Stomach (tissue), 9 donors: Measurements from ENCODE around the gene LDAH. TPM values are rescaled to one million over a fixed set of nuclear protein-coding genes. Genes with fewer than 3 reads are reported as not detected.

ENCODE experiments used
- DNase-seq, 2 donors: peaks; one replicate each; pipeline versions ENCODE4 v3.0.0 to v3.0.0-alpha.2; 2013 to 2019
- H3K27ac ChIP-seq, 5 donors: fragments of 200-600 bp in 4 of 5; sonication (generic) in 4 of 5; one replicate each; pipeline ENCODE4 v1.5.1; 2013 to 2019; ENCODE audit warnings: mild to moderate bottlenecking in 1 of 5, moderate library complexity in 1 of 5
- H3K27me3 ChIP-seq, 3 donors: fragments of 200-600 bp; sonication (generic); one replicate each; pipeline ENCODE4 v1.5.1; 2017 to 2019; ENCODE audit warnings: mixed run types in 1 of 3
- H3K36me3 ChIP-seq, 4 donors: fragments of 200-600 bp; sonication (generic); 1 replicate in 3 of 4; 2 replicates in 1 of 4; pipeline ENCODE4 v1.5.1; 2016 to 2019
- H3K4me1 ChIP-seq, 4 donors: fragments of 200-600 bp; sonication (generic); one replicate each; pipeline ENCODE4 v1.5.1; 2016 to 2019
- H3K4me3 ChIP-seq, 4 donors: fragments of 200-600 bp; sonication (generic) in 3 of 4; one replicate each; pipeline ENCODE4 v1.5.1; 2016 to 2019; ENCODE audit warnings: mild to moderate bottlenecking in 1 of 4
- H3K9me3 ChIP-seq, 4 donors: fragments of 200-600 bp; sonication (generic); one replicate each; pipeline ENCODE4 v1.5.1; 2016 to 2019
- CTCF ChIP-seq, 7 experiments: fragments of 450-650 bp in 4 of 7; fragments of 200-600 bp in 3 of 7; sonication (generic) in 3 of 7; IDR thresholded peaks; one replicate each; pipeline ENCODE4 v1.5.1; 2016 to 2019; ENCODE audit warnings: antibody characterized with exemption in 7 of 7, control low read depth in 2 of 7, mild to moderate bottlenecking in 1 of 7
- EP300 ChIP-seq: sonication (generic); formaldehyde crosslinking; IDR thresholded peaks from one replicate; pipeline ENCODE4 v1.6.1; 2017; ENCODE audit warnings: antibody characterized with exemption
- POLR2A ChIP-seq, 4 donors: fragments of 450-650 bp; IDR thresholded peaks; one replicate each; pipeline ENCODE4 v1.6.1; 2016; ENCODE audit warnings: antibody characterized with exemption in 4 of 4, control low read depth in 2 of 4, mild to moderate bottlenecking in 1 of 4, moderate library complexity in 1 of 4
- POLR2AphosphoS5 ChIP-seq, 3 donors: sonication (generic); formaldehyde crosslinking; IDR thresholded peaks; one replicate each; pipeline ENCODE4 v1.6.1; 2016; ENCODE audit warnings: antibody characterized with exemption in 3 of 3
- WGBS, 5 donors: extraction: QIAGEN DNeasy Blood & Tissue Kit in 3 of 5; methylation state at CpG; one replicate each; pipeline versions ENCODE4 v1.1.5 to v1.1.7; 2013 to 2018; 5-methylcytosine and 5-hydroxymethylcytosine counted together
- intact Hi-C: fragments of 100-400 bp; cut with DNase I; formaldehyde crosslinking; loops from one replicate; pipeline ENCODE4 v1.15.1; 2023; ENCODE audit warnings: low total_unique reads
- polyA plus RNA-seq, 3 donors: library from polyadenylated mRNA; stranded (reverse); fragments of 200-250 nt; gene quantifications; one replicate each; pipeline ENCODE4 v1.2.3, GENCODE V29; 2013
- total RNA-seq, 5 donors: library from RNA; depleted of rRNA; stranded (reverse); fragments of >200 nt; gene quantifications; one replicate each; pipeline versions ENCODE4 v1.1.0 to v1.2.3, GENCODE V29; 2014 to 2016
- donor health status: healthy with polysubstance abuse.
- donor health status: Bipolar disorder and iron deficiency.
- donor health status: healthy.

LDAH gene
- total and polyA plus RNA-seq, 8 donors, result 4.1 to 20.0 (median 5.9) TPM

GRCh38 chr2:20812779-20813178, 10.1 kb downstream of the LDAH start:
- DNase-seq, result no peak
- H3K4me3 ChIP-seq, result no peak overlapping the region
- 95 to 99% (median 99%) methylated on average over 2 of the region's 2 CpGs for WGBS, 5 donors
- H3K27ac ChIP-seq, result no peak overlapping the region
- H3K27me3 ChIP-seq, result no peaks in the 10 kb centered on the region
- H3K36me3 ChIP-seq, result no peaks in the 10 kb centered on the region
- H3K4me1 ChIP-seq, result no peaks in the 10 kb centered on the region
- intact Hi-C loops, result no loop called here
- no peak for TF ChIP-seq POLR2AphosphoS5 (IDR thresholded peaks at IDR 0.05)
- H3K9me3 ChIP-seq, result no peaks in the 10 kb centered on the region

DNA sequence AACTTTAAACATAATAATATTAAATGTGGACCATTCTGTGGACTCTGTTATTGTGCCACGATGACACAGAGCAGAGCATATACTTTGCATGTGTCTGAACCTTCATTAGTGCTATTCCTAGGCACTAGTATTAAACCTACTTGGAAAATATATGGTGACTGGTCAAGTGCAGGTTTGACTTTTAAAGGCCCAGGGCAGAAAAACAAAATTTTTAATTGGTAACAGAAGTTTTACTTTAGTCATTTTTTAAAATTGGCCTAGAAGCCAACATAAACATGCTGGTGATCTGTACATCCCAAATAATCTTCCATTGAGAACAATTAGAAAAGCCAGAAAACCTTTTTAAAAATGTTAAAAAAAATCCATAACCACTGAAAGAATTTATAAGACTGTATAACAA, 16.6 kb downstream of the LDAH start:
- no peak for TF ChIP-seq EP300
- TF ChIP-seq POLR2A (IDR thresholded peaks at IDR 0.05), result no peak
- TF ChIP-seq POLR2AphosphoS5 (IDR thresholded peaks at IDR 0.05), result no peak
- no peak for TF ChIP-seq CTCF (IDR thresholded peaks at IDR 0.05)
- WGBS, 5 donors, result 69 to 76% (median 75%) methylated on average over 1 of the region's 1 CpG
- DNase-seq, result no peak
- no peak overlapping the region for H3K27ac ChIP-seq
- intact Hi-C loops, result no loop called here
- no peaks in the 10 kb centered on the region for H3K36me3 ChIP-seq
- no peaks in the 10 kb centered on the region for H3K27me3 ChIP-seq
- no peak overlapping the region for H3K4me3 ChIP-seq
- no peaks in the 10 kb centered on the region for H3K4me1 ChIP-seq
- H3K9me3 ChIP-seq, result no peaks in the 10 kb centered on the region

DNA sequence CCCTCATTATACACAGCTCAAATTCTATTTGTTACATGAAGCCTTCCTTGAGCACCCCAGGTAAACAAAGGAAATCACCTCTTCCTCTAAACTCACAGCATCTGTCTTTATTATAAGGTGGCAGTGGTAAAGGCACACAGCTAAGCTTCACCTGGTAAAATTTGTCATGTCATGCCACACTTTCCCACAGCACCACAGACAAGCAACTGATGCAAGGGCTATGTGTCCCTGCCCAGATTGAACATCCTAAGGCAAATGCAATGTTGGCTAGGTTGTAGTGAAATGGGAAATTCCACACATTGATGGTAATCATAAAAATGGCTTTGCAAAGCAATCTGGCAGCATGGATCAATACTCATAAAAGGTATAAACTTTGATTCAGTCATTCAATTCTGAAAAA, 18.9 kb downstream of the LDAH start:
- no peak for TF ChIP-seq EP300
- TF ChIP-seq POLR2AphosphoS5 (IDR thresholded peaks at IDR 0.05), result no peak
- no peak for TF ChIP-seq POLR2A (IDR thresholded peaks at IDR 0.05)
- TF ChIP-seq CTCF (IDR thresholded peaks at IDR 0.05), result no peak
- no peak for DNase-seq

DNA sequence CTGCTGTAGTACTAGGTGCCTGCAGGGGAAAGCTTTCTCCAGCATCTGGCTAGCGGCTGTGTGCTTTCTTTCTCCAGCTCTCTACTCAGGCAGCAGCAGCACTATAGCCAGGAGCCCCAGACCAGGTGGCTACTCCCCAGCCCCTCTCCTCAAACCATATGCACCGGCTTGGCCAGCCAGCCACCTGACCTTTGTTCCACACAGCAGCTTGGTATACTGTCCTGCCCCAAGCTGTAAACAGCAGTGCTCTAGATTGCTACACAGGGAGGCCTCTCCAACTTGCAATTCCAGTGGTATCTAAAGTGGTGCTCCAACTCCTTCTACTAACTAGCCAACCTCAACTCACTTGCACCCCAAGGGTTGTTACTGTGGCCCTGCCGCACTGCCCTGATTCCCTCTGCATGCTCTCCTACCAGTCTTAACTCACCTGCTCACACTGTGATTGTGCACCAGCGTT, 19.6 kb downstream of the LDAH start:
- TF ChIP-seq POLR2A (IDR thresholded peaks at IDR 0.05), result no peak
- TF ChIP-seq CTCF (IDR thresholded peaks at IDR 0.05), result no peak
- TF ChIP-seq EP300, result no peak
- Histone ChIP-seq H3K9me3 (no peaks in the 10 kb centered on the region), H3K27me3 (no peaks in the 10 kb centered on the region), H3K36me3 (peaks cover 0 to 7% (median 5%) of the 10 kb centered on the region in 4 donors), H3K4me3 (no peak overlapping the region), H3K4me1 (no peaks in the 10 kb centered on the region), H3K27ac (no peak overlapping the region)
- WGBS, 5 donors, result 81 to 91% (median 86%) methylated on average over 3 to 4 of the region's 4 CpGs
- intact Hi-C loops, result no loop called here
- no peak for DNase-seq

More for the DNA sequence above, 18.9 kb downstream of the LDAH start:
- Histone ChIP-seq H3K36me3 (peaks cover 0 to 4% (median 1%) of the 10 kb centered on the region in 4 donors), H3K4me3 (no peak overlapping the region), H3K27me3 (no peaks in the 10 kb centered on the region), H3K4me1 (no peaks in the 10 kb centered on the region), H3K9me3 (no peaks in the 10 kb centered on the region), H3K27ac (no peak overlapping the region)
- intact Hi-C loops, result no loop called here

DNA sequence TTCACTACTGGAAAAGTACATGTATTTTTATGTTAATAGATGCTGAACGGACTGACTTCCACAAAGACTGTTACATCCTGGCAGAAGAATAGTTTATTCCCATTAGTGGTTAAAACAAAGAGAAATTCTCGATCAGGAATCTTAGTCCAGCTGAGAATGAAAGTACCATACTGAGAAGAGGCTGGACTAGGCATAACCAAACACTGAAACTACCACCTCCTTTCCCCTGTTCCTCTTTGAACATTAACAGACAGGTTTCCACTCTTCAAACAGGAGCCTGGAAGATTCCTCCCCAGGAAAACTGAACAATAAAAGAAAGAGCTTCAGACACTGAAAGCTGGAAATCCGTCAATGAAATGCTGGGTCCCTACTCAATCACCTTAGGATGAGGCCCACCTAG, 25.8 kb downstream of the LDAH start:
- H3K9me3 ChIP-seq, result peaks cover 0 to 6% (median 3%) of the 10 kb centered on the region in 4 donors
- TF ChIP-seq EP300, result no peak
- no peak for TF ChIP-seq POLR2AphosphoS5 (IDR thresholded peaks at IDR 0.05)
- TF ChIP-seq CTCF (IDR thresholded peaks at IDR 0.05), result no peak
- TF ChIP-seq POLR2A (IDR thresholded peaks at IDR 0.05), result no peak
- intact Hi-C loops, result no loop called here
- H3K27ac ChIP-seq, result no peak overlapping the region
- no peaks in the 10 kb centered on the region for H3K27me3 ChIP-seq
- WGBS, 5 donors, result 80 to 87% (median 85%) methylated on average over 3 of the region's 3 CpGs
- DNase-seq, result no peak
- peaks cover 0 to 32% (median 15%) of the 10 kb centered on the region in 4 donors for H3K36me3 ChIP-seq
- no peaks in the 10 kb centered on the region for H3K4me1 ChIP-seq
- no peak overlapping the region for H3K4me3 ChIP-seq
